Neural cell (in vitro differentiated cells): ENCODE measurements around the gene CEP126.

Experiments
- EP300 ChIP-seq: fragments of 450-650 bp; conservative IDR thresholded peaks from 2 replicates; pipeline ENCODE4 v1.6.1; 2014; ENCODE audit warnings: antibody characterized with exemption, mild to moderate bottlenecking, moderate library complexity; ENCODE audit not compliant: poor library complexity, severe bottlenecking
- EZH2 ChIP-seq: fragments of 200-600, 300-800 bp; shearing (Covaris generic), sonication (generic); IDR thresholded peaks from 2 replicates; pipeline ENCODE4 v1.6.1; 2014; ENCODE audit warnings: antibody characterized with exemption, low read length, borderline replicate concordance, mild to moderate bottlenecking; ENCODE audit not compliant: insufficient read depth, poor library complexity, severe bottlenecking
- MXI1 ChIP-seq: fragments of 450-650 bp; conservative IDR thresholded peaks from 2 replicates; pipeline ENCODE4 v1.6.1; 2014; ENCODE audit warnings: antibody characterized with exemption, mild to moderate bottlenecking; ENCODE audit not compliant: poor library complexity, severe bottlenecking
- POLR2AphosphoS5 ChIP-seq: IDR thresholded peaks from 2 replicates; pipeline ENCODE4 v1.6.1; 2012

DNA sequence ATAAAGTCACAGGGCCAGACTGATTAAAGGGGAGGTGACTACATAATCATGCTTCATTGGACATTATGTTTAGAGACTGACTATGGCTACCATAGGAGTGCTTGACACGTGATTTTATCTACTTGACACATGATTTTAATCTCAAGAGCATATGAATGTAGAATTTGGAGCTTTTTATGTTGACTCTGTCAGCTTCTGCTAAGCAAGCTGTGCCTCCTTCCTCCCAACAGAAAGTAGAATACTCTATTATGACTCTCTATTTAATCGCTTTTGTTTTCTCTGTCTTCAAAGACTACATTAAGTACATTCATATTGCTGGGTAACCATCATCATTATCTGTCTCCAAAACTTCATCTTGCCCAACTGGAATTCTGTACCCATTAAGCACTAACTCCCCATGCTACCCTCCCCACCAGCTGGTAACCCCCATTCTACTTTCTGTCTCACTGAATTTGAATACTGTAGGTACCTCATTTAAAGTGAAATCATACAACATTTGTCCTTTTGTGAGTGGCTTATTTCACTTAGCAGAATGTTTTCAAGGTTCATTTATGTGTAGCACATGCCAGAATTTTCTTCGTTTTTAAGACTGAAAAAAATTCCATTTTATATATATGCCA is 26.2 kb downstream of the CEP126 start:
- TF ChIP-seq EZH2 (no peak), POLR2AphosphoS5 (no peak), EP300 (no peak), MXI1 (no peak)
